Endothelial cell of umbilical vein (primary cell): Measurements from ENCODE around the gene LGALS3BP.

Experiments
- CTCF ChIP-seq, 2 donors: IDR thresholded peaks; 1 replicate in 1 of 2; 2 replicates in 1 of 2; pipeline ENCODE4 v1.5.1; 2011; ENCODE audit warnings: low read length in 2 of 2, mild to moderate bottlenecking in 2 of 2, moderate library complexity in 2 of 2, control low read depth in 1 of 2, inconsistent platforms in 1 of 2, low read depth in 1 of 2; ENCODE audit not compliant: insufficient read depth in 1 of 2; ENCODE audit errors: extremely low read depth in 1 of 2
- EZH2 ChIP-seq: IDR thresholded peaks from 2 replicates; pipeline ENCODE4 v1.6.1; 2012; ENCODE audit warnings: borderline replicate concordance, low read depth, mild to moderate bottlenecking, moderate library complexity, low read length, inconsistent platforms; ENCODE audit not compliant: severe bottlenecking
- POLR2A ChIP-seq: IDR thresholded peaks from 2 replicates; pipeline ENCODE4 v1.6.1; 2012; ENCODE audit warnings: low read depth, mild to moderate bottlenecking, control low read depth, low read length
- POLR2AphosphoS5 ChIP-seq: IDR thresholded peaks from 2 replicates; pipeline ENCODE4 v1.6.1; 2012; ENCODE audit warnings: low read depth, mild to moderate bottlenecking, control low read depth, low read length, moderate library complexity; ENCODE audit not compliant: insufficient read depth

- no peak for TF ChIP-seq CTCF (IDR thresholded peaks at IDR 0.05; ENCODE audit: extremely low read depth in 1 of 2, insufficient read depth in 1 of 2, low read depth in 1 of 2, low read length in 2 of 2)
- TF ChIP-seq POLR2A, result peak; percentile 67
- TF ChIP-seq POLR2AphosphoS5, result peak; percentile 67
- no peak for TF ChIP-seq EZH2
Measured at GRCh38 chr17:78986649-78987328, 7.1 kb upstream of the LGALS3BP start.
